ENCODE results near the gene FOXN4. TPM values are rescaled to one million over a fixed set of nuclear protein-coding genes. Genes with fewer than 3 reads are reported as not detected.

Gene FOXN4
- not detected for total RNA-seq
- polyA plus RNA-seq (ENCODE audit: insufficient read depth, low read depth, low replicate concordance): 0.82 TPM
- long read RNA-seq, donor 1: 0 reads
- long read RNA-seq, donor 2: 0 reads
- long read RNA-seq, donor 3: 0 reads
- long read RNA-seq, donor 4: 0 reads
- long read RNA-seq, donor 5: 0 reads
- long read RNA-seq, donor 6: 0 reads
- long read RNA-seq, donor 7: 0 reads
- long read RNA-seq, donor 8, partial matches to known transcripts: 0 of 1 reads
- long read RNA-seq, donor 8, other reads (novel, unspliced or antisense): 0 of 1 reads
- long read RNA-seq, donor 9: 0 reads
- long read RNA-seq, donor 10: 0 reads

GRCh38 chr12:109308534-109309380, at the start of gene FOXN4:
TSS of gene FOXN4 (minus strand) at chr12:109309284. CDS start at chr12:109308321, 963 bp downstream.
- no peaks in the 10 kb centered on the region for H3K36me3 ChIP-seq (ENCODE audit: control insufficient read depth in 2 of 3, insufficient read depth in 3 of 3, low read length in 3 of 3)
- peak within 1 kb of the TSS; percentile 44 to 61 (median 59) for H3K4me3 ChIP-seq (ENCODE audit: low read length in 3 of 3)
- no peak within 1 kb of the TSS for H3K27ac ChIP-seq (ENCODE audit: low read depth in 2 of 2, low read length in 2 of 2)
- TF ChIP-seq, protein P1, sequence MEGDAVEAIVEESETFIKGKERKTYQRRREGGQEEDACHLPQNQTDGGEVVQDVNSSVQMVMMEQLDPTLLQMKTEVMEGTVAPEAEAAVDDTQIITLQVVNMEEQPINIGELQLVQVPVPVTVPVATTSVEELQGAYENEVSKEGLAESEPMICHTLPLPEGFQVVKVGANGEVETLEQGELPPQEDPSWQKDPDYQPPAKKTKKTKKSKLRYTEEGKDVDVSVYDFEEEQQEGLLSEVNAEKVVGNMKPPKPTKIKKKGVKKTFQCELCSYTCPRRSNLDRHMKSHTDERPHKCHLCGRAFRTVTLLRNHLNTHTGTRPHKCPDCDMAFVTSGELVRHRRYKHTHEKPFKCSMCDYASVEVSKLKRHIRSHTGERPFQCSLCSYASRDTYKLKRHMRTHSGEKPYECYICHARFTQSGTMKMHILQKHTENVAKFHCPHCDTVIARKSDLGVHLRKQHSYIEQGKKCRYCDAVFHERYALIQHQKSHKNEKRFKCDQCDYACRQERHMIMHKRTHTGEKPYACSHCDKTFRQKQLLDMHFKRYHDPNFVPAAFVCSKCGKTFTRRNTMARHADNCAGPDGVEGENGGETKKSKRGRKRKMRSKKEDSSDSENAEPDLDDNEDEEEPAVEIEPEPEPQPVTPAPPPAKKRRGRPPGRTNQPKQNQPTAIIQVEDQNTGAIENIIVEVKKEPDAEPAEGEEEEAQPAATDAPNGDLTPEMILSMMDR (IDR thresholded peaks at IDR 0.05; ENCODE audit: borderline replicate concordance, extremely low read depth, insufficient read depth): no peak
- intact Hi-C loops (cut with DNase I): no loop called here
- peaks cover 2% of the 10 kb centered on the region for H3K27me3 ChIP-seq (ENCODE audit: control insufficient read depth, insufficient read depth, low read length)
- peaks cover 0 to 3% (median 2%) of the 10 kb centered on the region in 3 donors for H3K4me1 ChIP-seq (ENCODE audit: control insufficient read depth in 2 of 3, insufficient read depth in 2 of 3, low read depth in 1 of 3, low read length in 3 of 3)
- FAIRE-seq (no peak), DNase-seq (peak in 2 of 5 donors; percentile 58 to 63)
- H3K9me3 ChIP-seq (ENCODE audit: control insufficient read depth in 2 of 3, insufficient read depth in 1 of 3, low read length in 3 of 3): no peaks in the 10 kb centered on the region
- no peak within 1 kb of the TSS for H3K9ac ChIP-seq (ENCODE audit: low read length in 3 of 3)

- Histone ChIP-seq H3K9me3 (ENCODE audit: control insufficient read depth in 2 of 3, insufficient read depth in 1 of 3, low read length in 3 of 3) (no peaks in the 10 kb centered on the region), H3K36me3 (ENCODE audit: control insufficient read depth in 2 of 3, insufficient read depth in 3 of 3, low read length in 3 of 3) (no peaks in the 10 kb centered on the region), H3K9ac (ENCODE audit: low read length in 3 of 3) (no peak overlapping the region), H3K27ac (ENCODE audit: low read depth in 2 of 2, low read length in 2 of 2) (no peak overlapping the region), H3K4me1 (ENCODE audit: control insufficient read depth in 2 of 3, insufficient read depth in 2 of 3, low read depth in 1 of 3, low read length in 3 of 3) (no peaks in the 10 kb centered on the region), H3K27me3 (ENCODE audit: control insufficient read depth, insufficient read depth, low read length) (no peaks in the 10 kb centered on the region), H3K4me3 (ENCODE audit: low read length in 3 of 3) (no peak overlapping the region)
- TF ChIP-seq, protein P1 (IDR thresholded peaks at IDR 0.05; ENCODE audit: borderline replicate concordance, extremely low read depth, insufficient read depth): no peak
- intact Hi-C loops (cut with DNase I): no loop called here
- FAIRE-seq (no peak), DNase-seq (no peak)
These were observed 49.2 kb upstream of the FOXN4 start for GRCh38 chr12:109358154-109358869.

GRCh38 chr12:109357032-109357431, 47.9 kb upstream of the FOXN4 start:
- H3K36me3 ChIP-seq (ENCODE audit: control insufficient read depth in 2 of 3, insufficient read depth in 3 of 3, low read length in 3 of 3): no peaks in the 10 kb centered on the region
- FAIRE-seq (no peak), DNase-seq (no peak)
- TF ChIP-seq, protein P1 (IDR thresholded peaks at IDR 0.05; ENCODE audit: borderline replicate concordance, extremely low read depth, insufficient read depth): no peak
- no peaks in the 10 kb centered on the region for H3K9me3 ChIP-seq (ENCODE audit: control insufficient read depth in 2 of 3, insufficient read depth in 1 of 3, low read length in 3 of 3)
- intact Hi-C loops (cut with DNase I): no loop called here
- H3K9ac ChIP-seq (ENCODE audit: low read length in 3 of 3): no peak overlapping the region
- no peak overlapping the region for H3K27ac ChIP-seq (ENCODE audit: low read depth in 2 of 2, low read length in 2 of 2)
- no peak overlapping the region for H3K4me3 ChIP-seq (ENCODE audit: low read length in 3 of 3)
- no peaks in the 10 kb centered on the region for H3K4me1 ChIP-seq (ENCODE audit: control insufficient read depth in 2 of 3, insufficient read depth in 2 of 3, low read depth in 1 of 3, low read length in 3 of 3)
- no peaks in the 10 kb centered on the region for H3K27me3 ChIP-seq (ENCODE audit: control insufficient read depth, insufficient read depth, low read length)
